ENCODE data around the gene AKAP13.

DNA sequence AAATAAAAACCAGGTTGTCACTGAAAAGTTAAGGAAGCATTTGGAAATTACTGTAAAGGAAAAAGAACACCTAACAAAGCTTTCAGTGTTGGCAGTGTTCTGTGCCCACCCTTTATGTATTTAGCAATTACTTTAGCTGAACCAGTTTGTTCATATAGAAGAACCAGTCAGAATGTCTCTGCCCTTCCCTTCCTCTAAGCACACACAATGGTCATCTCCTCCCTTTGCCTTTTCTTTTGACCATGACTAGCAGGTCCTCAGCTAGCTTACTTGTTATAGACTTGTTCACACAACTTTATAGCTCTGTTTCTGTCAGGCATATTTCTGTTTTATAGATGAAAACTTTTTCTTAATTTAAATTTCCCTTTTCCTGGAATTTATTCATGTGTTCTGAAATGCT lies 59.6 kb downstream of the AKAP13 start:
- TF ChIP-seq, protein P1, sequence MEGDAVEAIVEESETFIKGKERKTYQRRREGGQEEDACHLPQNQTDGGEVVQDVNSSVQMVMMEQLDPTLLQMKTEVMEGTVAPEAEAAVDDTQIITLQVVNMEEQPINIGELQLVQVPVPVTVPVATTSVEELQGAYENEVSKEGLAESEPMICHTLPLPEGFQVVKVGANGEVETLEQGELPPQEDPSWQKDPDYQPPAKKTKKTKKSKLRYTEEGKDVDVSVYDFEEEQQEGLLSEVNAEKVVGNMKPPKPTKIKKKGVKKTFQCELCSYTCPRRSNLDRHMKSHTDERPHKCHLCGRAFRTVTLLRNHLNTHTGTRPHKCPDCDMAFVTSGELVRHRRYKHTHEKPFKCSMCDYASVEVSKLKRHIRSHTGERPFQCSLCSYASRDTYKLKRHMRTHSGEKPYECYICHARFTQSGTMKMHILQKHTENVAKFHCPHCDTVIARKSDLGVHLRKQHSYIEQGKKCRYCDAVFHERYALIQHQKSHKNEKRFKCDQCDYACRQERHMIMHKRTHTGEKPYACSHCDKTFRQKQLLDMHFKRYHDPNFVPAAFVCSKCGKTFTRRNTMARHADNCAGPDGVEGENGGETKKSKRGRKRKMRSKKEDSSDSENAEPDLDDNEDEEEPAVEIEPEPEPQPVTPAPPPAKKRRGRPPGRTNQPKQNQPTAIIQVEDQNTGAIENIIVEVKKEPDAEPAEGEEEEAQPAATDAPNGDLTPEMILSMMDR (IDR thresholded peaks at IDR 0.05) = no peak
- TF ChIP-seq POLR2A (IDR thresholded peaks at IDR 0.05) = no peak
